Measurements from ENCODE around the gene NFATC3. TPM values are rescaled to one million over a fixed set of nuclear protein-coding genes. Genes with fewer than 3 reads are reported as not detected.

Gene NFATC3
- total RNA-seq, 1 donor from 2014 or later: 34.2 TPM

DNA sequence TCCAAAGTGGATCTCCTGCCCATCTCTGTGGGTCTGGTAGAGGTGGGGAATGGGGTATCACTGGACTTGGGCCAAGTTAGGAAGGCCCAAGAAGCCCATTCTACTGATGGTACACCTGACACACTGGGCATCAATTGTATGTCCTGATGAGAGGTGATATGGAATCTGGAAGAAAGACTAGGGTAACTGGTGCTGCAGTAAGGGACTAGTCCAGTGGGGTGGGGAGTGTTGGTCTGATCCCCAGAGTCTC is 5.9 kb upstream of the NFATC3 start:
- no peak overlapping the region for H3K27ac Mint-ChIP-seq

GRCh38 chr16:68079626-68080344 is 5.4 kb upstream of the NFATC3 start:
- H2AFZ ChIP-seq (replicated peaks): no peak overlapping the region
- peaks cover 18% of the 10 kb centered on the region for H3F3A ChIP-seq (ENCODE audit: low read depth)
- DNase-seq (ENCODE audit: low spot score): no peak
- H3K9ac ChIP-seq: no peak overlapping the region
- H3K79me2 ChIP-seq (ENCODE audit: low read depth): no peaks in the 10 kb centered on the region
- H4K20me1 ChIP-seq (ENCODE audit: low read depth): no peaks in the 10 kb centered on the region
- no peaks in the 10 kb centered on the region for H3K9me3 Mint-ChIP-seq
- no peaks in the 10 kb centered on the region for H3K9me3 ChIP-seq (ENCODE audit: low read depth)
- peaks cover 9% of the 10 kb centered on the region for H3K4me1 ChIP-seq
- H3K27ac ChIP-seq: no peak overlapping the region
- peaks cover 3% of the 10 kb centered on the region for H3K27me3 Mint-ChIP-seq (ENCODE audit: insufficient read depth, low read depth)
- no peak overlapping the region for H3K4me3 ChIP-seq
- no peak overlapping the region for H3K4me3 Mint-ChIP-seq
- H3K4me1 Mint-ChIP-seq: peaks cover 12% of the 10 kb centered on the region
- no peak overlapping the region for H3K27ac Mint-ChIP-seq
- H3K4me2 ChIP-seq: no peak overlapping the region
- no peaks in the 10 kb centered on the region for H3K36me3 ChIP-seq
- H3K36me3 Mint-ChIP-seq: peaks cover 6% of the 10 kb centered on the region
- TF ChIP-seq EZH2phosphoT487 (IDR thresholded peaks at IDR 0.05): no peak
- TF ChIP-seq EZH2 (IDR thresholded peaks at IDR 0.05): no peak
- TF ChIP-seq CTCF (IDR thresholded peaks at IDR 0.05): no peak
- no peaks in the 10 kb centered on the region for H3K27me3 ChIP-seq

More for the DNA sequence above, 5.9 kb upstream of the NFATC3 start:
- Histone ChIP-seq H3K36me3 (no peaks in the 10 kb centered on the region), H3K9ac (no peak overlapping the region), H3K9me3 (ENCODE audit: low read depth) (no peaks in the 10 kb centered on the region), H2AFZ (replicated peaks) (no peak overlapping the region), H3K4me1 (peaks cover 9% of the 10 kb centered on the region), H3K4me2 (no peak overlapping the region), H3K4me3 (no peak overlapping the region), H3F3A (ENCODE audit: low read depth) (peaks cover 13% of the 10 kb centered on the region), H3K79me2 (ENCODE audit: low read depth) (no peaks in the 10 kb centered on the region), H3K27ac (no peak overlapping the region), H3K27me3 (no peaks in the 10 kb centered on the region), H4K20me1 (ENCODE audit: low read depth) (no peaks in the 10 kb centered on the region)
- DNase-seq (ENCODE audit: low spot score): no peak
- H3K9me3 Mint-ChIP-seq: no peaks in the 10 kb centered on the region
- H3K4me1 Mint-ChIP-seq: peaks cover 12% of the 10 kb centered on the region
- no peak overlapping the region for H3K4me3 Mint-ChIP-seq
- TF ChIP-seq EZH2 (IDR thresholded peaks at IDR 0.05): no peak
- no peak for TF ChIP-seq EZH2phosphoT487 (IDR thresholded peaks at IDR 0.05)
- TF ChIP-seq CTCF (IDR thresholded peaks at IDR 0.05): no peak
- H3K36me3 Mint-ChIP-seq: peaks cover 10% of the 10 kb centered on the region
- peaks cover 3% of the 10 kb centered on the region for H3K27me3 Mint-ChIP-seq (ENCODE audit: insufficient read depth, low read depth)

DNA sequence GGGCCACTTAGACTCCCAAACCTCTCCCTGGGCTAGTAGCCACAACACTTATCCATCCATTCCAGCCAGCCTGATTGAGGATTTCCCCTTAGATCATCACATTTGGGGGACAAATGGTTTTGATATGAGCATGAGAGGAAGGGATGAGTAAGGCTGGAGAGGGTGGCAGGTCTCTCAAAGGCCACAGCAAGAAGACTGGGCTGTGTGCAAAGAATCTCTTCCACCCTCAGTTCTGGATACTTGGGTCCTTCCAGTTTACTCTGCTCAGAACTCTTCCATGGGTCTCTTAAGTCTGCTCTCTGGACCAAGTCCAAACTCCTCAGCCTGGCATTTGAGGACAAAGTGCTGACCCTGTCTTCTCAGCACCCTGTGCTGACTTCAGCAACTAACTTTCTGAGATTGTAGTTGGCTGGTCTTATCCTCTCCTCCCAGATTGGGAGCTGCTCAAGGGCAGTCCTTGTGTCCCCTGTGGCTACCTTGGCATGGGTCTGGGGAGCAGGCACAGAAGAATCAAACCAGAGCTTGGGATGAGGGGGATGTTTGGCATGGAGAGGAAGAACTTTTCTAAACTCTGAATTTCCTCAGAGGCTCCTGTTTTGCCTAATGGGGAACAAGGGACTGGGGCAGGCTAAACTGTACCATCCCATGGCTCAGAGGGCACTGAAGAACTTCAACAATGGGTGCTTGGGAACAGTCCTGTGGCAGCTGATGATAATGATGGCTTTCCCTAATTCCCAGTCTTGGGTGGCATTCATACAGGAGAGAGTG is 3.1 kb upstream of the NFATC3 start:
- Histone ChIP-seq H3K9ac (no peak overlapping the region), H3K4me1 (peaks cover 12% of the 10 kb centered on the region), H3K9me3 (ENCODE audit: low read depth) (no peaks in the 10 kb centered on the region), H3K79me2 (ENCODE audit: low read depth) (peaks cover 16% of the 10 kb centered on the region), H2AFZ (replicated peaks) (no peak overlapping the region), H3K27ac (no peak overlapping the region), H3K36me3 (no peaks in the 10 kb centered on the region), H3F3A (ENCODE audit: low read depth) (peaks cover 30% of the 10 kb centered on the region), H3K4me3 (no peak overlapping the region), H4K20me1 (ENCODE audit: low read depth) (peaks cover 6% of the 10 kb centered on the region), H3K27me3 (no peaks in the 10 kb centered on the region), H3K4me2 (no peak overlapping the region)
- H3K36me3 Mint-ChIP-seq: no peaks in the 10 kb centered on the region
- H3K4me1 Mint-ChIP-seq: peaks cover 16% of the 10 kb centered on the region
- DNase-seq (ENCODE audit: low spot score): no peak
- H3K27me3 Mint-ChIP-seq (ENCODE audit: insufficient read depth, low read depth): peaks cover 3% of the 10 kb centered on the region
- TF ChIP-seq EZH2phosphoT487 (IDR thresholded peaks at IDR 0.05): no peak
- no peak for TF ChIP-seq EZH2 (IDR thresholded peaks at IDR 0.05)
- TF ChIP-seq CTCF (IDR thresholded peaks at IDR 0.05): no peak
- H3K27ac Mint-ChIP-seq: no peak overlapping the region
- no peaks in the 10 kb centered on the region for H3K9me3 Mint-ChIP-seq
- no peak overlapping the region for H3K4me3 Mint-ChIP-seq

Measured in neural progenitor cell (in vitro differentiated cells).